H1 (cell line): ENCODE data around the gene DLX2. TPM values are rescaled to one million over a fixed set of nuclear protein-coding genes. Genes with fewer than 3 reads are reported as not detected.

ENCODE experiments used
- CTCF ChIA-PET: fragments of 300-600 bp; sonication (Branson Sonifier 250); formaldehyde crosslinking; loops from one replicate; lab custom pipeline; 2021; ENCODE audit not compliant: partially characterized antibody; lab: Charles Lee
- POLR2A ChIA-PET: fragments of 300-600 bp; sonication (Branson Sonifier 250); formaldehyde crosslinking; loops from one replicate; lab custom pipeline; 2021; ENCODE audit warnings: inconsistent platforms; ENCODE audit not compliant: partially characterized antibody; lab: Charles Lee
- DNase-seq, 2 experiments: peaks; one replicate each; pipeline versions ENCODE4 v3.0.0 to v3.0.0-alpha.2; 2010 to 2022; ENCODE audit warnings: low spot score in 2 of 2, low read depth in 1 of 2, mixed read lengths in 1 of 2
- FAIRE-seq: peaks from 2 replicates; lab custom pipeline; 2011; peaks lifted over from hg19 to GRCh38; lab: Jason Lieb, UNC
- H2AFZ ChIP-seq: 2 replicates; pipeline ENCODE4 v1.8.1; 2012; ENCODE audit warnings: low read length, inconsistent platforms
- H2AK5ac ChIP-seq: 2 replicates; pipeline ENCODE4 v1.6.1; 2013; ENCODE audit warnings: low read depth, low read length
- H2BK120ac ChIP-seq: replicated peaks from 2 replicates; pipeline ENCODE3; 2013; ENCODE audit warnings: low read depth, low read length, inconsistent platforms
- H2BK12ac ChIP-seq: 2 replicates; pipeline ENCODE4 v1.6.1; 2013; ENCODE audit warnings: low read depth, low read length
- H2BK15ac ChIP-seq: 2 replicates; pipeline ENCODE4 v1.6.1; 2013; ENCODE audit warnings: low read length
- H2BK20ac ChIP-seq: 2 replicates; pipeline ENCODE4 v1.6.1; 2013; ENCODE audit warnings: low read length
- H2BK5ac ChIP-seq: 2 replicates; pipeline ENCODE4 v1.6.1; 2013; ENCODE audit warnings: low read depth, low read length
- H3K14ac ChIP-seq: 2 replicates; pipeline ENCODE4 v1.6.1; 2013; ENCODE audit warnings: inconsistent platforms; ENCODE audit not compliant: insufficient read length
- H3K18ac ChIP-seq: 2 replicates; pipeline ENCODE4 v1.6.1; 2013; ENCODE audit warnings: low read length; ENCODE audit errors: extremely low read depth
- H3K23ac ChIP-seq: 2 replicates; pipeline ENCODE4 v1.6.1; 2013; ENCODE audit warnings: inconsistent platforms; ENCODE audit not compliant: insufficient read length
- H3K23me2 ChIP-seq: 2 replicates; pipeline ENCODE4 v1.6.1; 2013; ENCODE audit warnings: low read depth, low read length
- H3K27ac ChIP-seq: 2 replicates; pipeline ENCODE4 v1.6.1; 2011; ENCODE audit warnings: low read depth, low read length, inconsistent platforms
- H3K27me3 ChIP-seq, 4 experiments: replicated peaks in 1 of 4; 1 replicate in 1 of 4; 2 replicates in 3 of 4; pipeline versions ENCODE4 v1.6.1 to v1.8.1; 2011 to 2013; ENCODE audit warnings: low read length in 3 of 4, mild to moderate bottlenecking in 3 of 4, inconsistent platforms in 2 of 4, mixed read lengths in 2 of 4, moderate library complexity in 1 of 4; ENCODE audit not compliant: control insufficient read depth in 3 of 4, insufficient read depth in 3 of 4; ENCODE audit errors: extremely low read depth in 1 of 4
- H3K36me3 ChIP-seq, 4 experiments: 2 replicates each; pipeline versions ENCODE4 v1.6.1 to v1.8.1; 2011 to 2013; ENCODE audit warnings: mild to moderate bottlenecking in 4 of 4, low read length in 3 of 4, moderate library complexity in 2 of 4, control low read depth in 1 of 4, inconsistent platforms in 1 of 4; ENCODE audit not compliant: insufficient read depth in 4 of 4, control insufficient read depth in 2 of 4
- H3K4ac ChIP-seq: replicated peaks from 2 replicates; pipeline ENCODE3; 2013; ENCODE audit warnings: low read length, low read depth, mixed read lengths, inconsistent platforms; ENCODE audit not compliant: insufficient read length
- H3K4me1 ChIP-seq, 4 experiments: replicated peaks in 1 of 4; 1 replicate in 1 of 4; 2 replicates in 3 of 4; pipeline versions ENCODE4 v1.6.1 to v1.8.1; 2011 to 2013; ENCODE audit warnings: low read length in 3 of 4, inconsistent platforms in 2 of 4, mixed read lengths in 1 of 4; ENCODE audit not compliant: insufficient read depth in 4 of 4, control insufficient read depth in 3 of 4
- H3K4me2 ChIP-seq, 2 experiments: 2 replicates each; pipeline versions ENCODE4 v1.6.1 to v1.8.1; 2011 to 2013; ENCODE audit warnings: low read depth in 2 of 2, low read length in 2 of 2, control low read depth in 1 of 2, inconsistent platforms in 1 of 2, mild to moderate bottlenecking in 1 of 2; ENCODE audit not compliant: insufficient read depth in 1 of 2
- H3K4me3 ChIP-seq, 4 experiments: fragments of 200-600, 300-600 bp in 1 of 4; sonication (generic), shearing (Covaris generic), sonication (Bioruptor Twin) in 1 of 4; 2 replicates each; pipeline versions ENCODE4 v1.5.1 to v1.8.1; 2011 to 2016; ENCODE audit warnings: low read length in 4 of 4, low read depth in 3 of 4, control low read depth in 2 of 4, inconsistent platforms in 2 of 4, mild to moderate bottlenecking in 2 of 4, mixed read lengths in 1 of 4, moderate library complexity in 1 of 4; ENCODE audit not compliant: insufficient read depth in 2 of 4; ENCODE audit errors: extremely low read depth in 1 of 4
- H3K56ac ChIP-seq: replicated peaks from 2 replicates; pipeline ENCODE3; 2013; ENCODE audit warnings: low read depth, mild to moderate bottlenecking, mixed read lengths, low read length, inconsistent platforms; ENCODE audit not compliant: insufficient read length
- H3K79me1 ChIP-seq: 2 replicates; pipeline ENCODE4 v1.6.1; 2013; ENCODE audit warnings: low read depth, low read length, control low read depth
- H3K79me2 ChIP-seq, 2 experiments: 2 replicates each; pipeline versions ENCODE4 v1.6.1 to v1.8.1; 2012 to 2013; ENCODE audit warnings: low read length in 2 of 2, mild to moderate bottlenecking in 2 of 2, inconsistent platforms in 1 of 2; ENCODE audit not compliant: insufficient read depth in 2 of 2, control insufficient read depth in 1 of 2
- H3K9ac ChIP-seq, 4 experiments: replicated peaks in 1 of 4; 1 replicate in 1 of 4; 2 replicates in 3 of 4; pipeline versions ENCODE4 v1.6.1 to v1.8.1; 2011 to 2013; ENCODE audit warnings: low read depth in 3 of 4, low read length in 3 of 4, control low read depth in 2 of 4, mild to moderate bottlenecking in 2 of 4, moderate library complexity in 2 of 4, inconsistent platforms in 1 of 4; ENCODE audit errors: extremely low read depth in 1 of 4
- H3K9me3 ChIP-seq, 2 experiments: 2 replicates each; pipeline versions ENCODE4 v1.6.1 to v1.8.1; 2012 to 2013; ENCODE audit warnings: mild to moderate bottlenecking in 2 of 2, moderate library complexity in 2 of 2, control low read depth in 1 of 2, inconsistent platforms in 1 of 2, low read depth in 1 of 2, low read length in 1 of 2, mixed read lengths in 1 of 2; ENCODE audit not compliant: insufficient read depth in 2 of 2
- H4K20me1 ChIP-seq, 2 experiments: replicated peaks in 1 of 2; 2 replicates each; pipeline versions ENCODE3 to v1.8.1; 2011 to 2013; ENCODE audit warnings: inconsistent platforms in 2 of 2, low read length in 2 of 2, mild to moderate bottlenecking in 1 of 2; ENCODE audit not compliant: insufficient read depth in 2 of 2, control insufficient read depth in 1 of 2
- H4K5ac ChIP-seq: 2 replicates; pipeline ENCODE4 v1.6.1; 2013; ENCODE audit warnings: low read length, low read depth, mixed read lengths, inconsistent platforms; ENCODE audit not compliant: insufficient read length
- H4K8ac ChIP-seq: 2 replicates; pipeline ENCODE4 v1.8.0; 2013; ENCODE audit warnings: mild to moderate bottlenecking, moderate library complexity, low read length, inconsistent platforms; ENCODE audit not compliant: insufficient read depth; ENCODE audit errors: extremely low read depth
- H4K91ac ChIP-seq: replicated peaks from 2 replicates; pipeline ENCODE3; 2013; ENCODE audit warnings: low read length, mixed read lengths, inconsistent platforms; ENCODE audit not compliant: insufficient read length
- RNF2 ChIP-seq: fragments of 200-900, 300-1000 bp; sonication (generic); IDR thresholded peaks from 2 replicates; pipeline ENCODE4 v1.7.1; 2016; ENCODE audit warnings: borderline replicate concordance, low read depth, mild to moderate bottlenecking, antibody characterized with exemption, low read length; ENCODE audit not compliant: poor library complexity, severe bottlenecking; ENCODE audit errors: missing control alignments
- SP2 ChIP-seq: IDR thresholded peaks from 2 replicates; pipeline ENCODE4 v1.6.1; 2012; ENCODE audit warnings: mild to moderate bottlenecking, low read length, inconsistent platforms
- WGBS, 2 experiments: shearing (Covaris generic) in 1 of 2; methylation state at CpG; one replicate each; pipeline versions ENCODE4 v1.1.6 to v1.1.7; 2013 to 2015; ENCODE audit warnings: low lambda C conversion rate in 2 of 2, mixed read lengths in 2 of 2, inconsistent platforms in 1 of 2, low coverage in 1 of 2, missing lambda C conversion rate in 1 of 2; ENCODE audit not compliant: insufficient replicate concordance in 2 of 2, insufficient coverage in 1 of 2, insufficient read length in 1 of 2; ENCODE audit errors: extremely low coverage in 1 of 2, missing lambda C conversion rate in 1 of 2; 5-methylcytosine and 5-hydroxymethylcytosine counted together
- polyA plus RNA-seq, 7 experiments: library from polyadenylated mRNA; depleted of rRNA in 3 of 7; stranded (reverse) in 5 of 7; unstranded in 2 of 7; fragments of >200 nt in 5 of 7; fragments of 200-250 nt in 2 of 7; gene quantifications; 1 replicate in 5 of 7; 2 replicates in 1 of 7; 4 replicates in 1 of 7; pipeline versions ENCODE4 v1.2.1 to v1.2.3, GENCODE V29; 2011 to 2013; ENCODE audit warnings: missing spikeins in 2 of 7, mixed read lengths in 2 of 7
- total RNA-seq: library from RNA; stranded (reverse); fragmentation: NEBNext Ultra II Directional; extraction: Animal tissue kit (Norgen Biotek cat#: 25700); gene quantifications from 2 replicates; pipeline ENCODE4 v1.2.1, GENCODE V29; 2021

DLX2 gene
- total and polyA plus RNA-seq, 2 of the 8 experiments (the other 6 are each of a cell fraction or from before 2014, with no cell fraction given) = 0.45 TPM; not detected in 1

- Histone ChIP-seq H2AFZ (no peak overlapping the region), H3K56ac (no peak overlapping the region)
- TF ChIP-seq SP2 (no peak), RNF2 (peak; percentile 70)
- TF ChIP-seq, all 59 proteins: peak for 1
- Histone ChIP-seq H3K23ac (no peak overlapping the region), H2BK20ac (no peak overlapping the region), H3K4me1 (peaks cover 0 to 37% (median 16%) of the 10 kb centered on the region in 4 experiments; a peak in 6 of 7 replicates), H3K79me2 (no peaks in the 10 kb centered on the region), H3K9ac (no peak overlapping the region), H2BK12ac (no peak overlapping the region), H3K27me3 (peaks cover 96 to 100% (median 98%) of the 10 kb centered on the region in 4 experiments), H4K8ac (no peak overlapping the region), H2BK120ac (no peak overlapping the region), H3K4me2 (peak overlapping the region; percentile 10 to 27; a peak in 2 of 4 replicates), H3K23me2 (peaks cover 9% of the 10 kb centered on the region; the same call in 1 of the 2 replicates), H3K27ac (no peak overlapping the region), H3K18ac (no peak overlapping the region), H4K20me1 (peaks cover 17 to 30% of the 10 kb centered on the region in 2 experiments), H3K14ac (no peak overlapping the region), H3K4me3 (no peak overlapping the region), H2BK5ac (no peak overlapping the region), H3K79me1 (no peaks in the 10 kb centered on the region), H2BK15ac (no peak overlapping the region), H3K36me3 (0 out of 8 replicates have a peak, but pooled peaks cover 0 to 3% (median 0%) of the 10 kb centered on the region in 4 experiments), H3K9me3 (no peaks in the 10 kb centered on the region), H4K91ac (no peak overlapping the region), H3K4ac (no peak overlapping the region), H4K5ac (no peak overlapping the region), H2AK5ac (no peak overlapping the region)
- FAIRE-seq (no peak), DNase-seq (peak in 1 of 2 experiments; percentile 54)
- ChIA-PET POLR2A (interaction anchor here (0.6 to 14.0 kb wide), 3 partner anchors 10 to 102 kb away, joined by 3 to 184 read pairs (median 3); partner anchors contain the start of gene DLX2), CTCF (interaction anchor here (1.5 to 12.4 kb wide), 3 partner anchors 10 to 390 kb away, joined by 3 to 198 read pairs (median 4); partner anchors contain the start of gene DLX2)
- 11% methylated on average over 12 of the region's 13 CpGs; no CpG with 5 or more reads in 1 of the 2 experiments for WGBS, 2 experiments
Measured at GRCh38 chr2:172091000-172091641, 11.6 kb downstream of the DLX2 start.
